ENCODE measurements around the gene PTPN4. TPM values are rescaled to one million over a fixed set of nuclear protein-coding genes. Genes with fewer than 3 reads are reported as not detected.

The PTPN4 gene
- total and polyA plus RNA-seq, 2 donors (not counting 1 experiment from before 2014, with no cell fraction given): 5.3 to 22.3 TPM

DNA sequence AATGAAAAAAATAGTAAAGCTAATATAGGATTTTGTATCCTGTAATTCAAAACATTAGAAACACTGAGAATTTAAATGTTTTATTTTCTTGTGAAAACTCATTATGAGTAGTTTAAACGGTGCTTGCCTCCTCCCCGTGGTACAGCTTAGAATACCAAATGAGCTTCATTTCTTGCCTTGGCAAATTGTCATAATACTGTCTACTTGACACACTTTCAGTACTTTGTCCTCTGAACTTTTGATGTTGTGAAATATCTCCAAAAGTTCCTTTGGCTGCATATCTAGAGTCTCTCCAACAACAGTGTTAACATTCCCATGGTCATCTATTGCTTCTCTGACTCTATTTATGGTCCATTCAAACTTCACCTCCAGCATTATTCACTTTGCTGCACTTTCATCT, 191.2 kb downstream of the PTPN4 start:
- H2AFZ ChIP-seq (ENCODE audit: low read length): no peak overlapping the region
- no peaks in the 10 kb centered on the region for H3K27me3 ChIP-seq (ENCODE audit: control insufficient read depth, insufficient read depth, low read length)
- H3K9ac ChIP-seq (ENCODE audit: insufficient read depth, low read length): no peak overlapping the region
- peak in 1 of 2 donors; percentile 79 for DNase-seq (ENCODE audit: low read depth in 2 of 2)
- H3K79me2 ChIP-seq (ENCODE audit: control insufficient read depth, insufficient read depth, low read length): no peaks in the 10 kb centered on the region
- no peaks in the 10 kb centered on the region for H3K4me1 ChIP-seq (ENCODE audit: control insufficient read depth, extremely low read depth, insufficient read depth, low read length)
- no peaks in the 10 kb centered on the region for H3K9me3 ChIP-seq (ENCODE audit: control insufficient read depth, insufficient read depth, low read depth, low read length)
- no peak for TF ChIP-seq EZH2 (IDR thresholded peaks at IDR 0.05; ENCODE audit: low read length, missing control alignments)
- TF ChIP-seq, protein P1, sequence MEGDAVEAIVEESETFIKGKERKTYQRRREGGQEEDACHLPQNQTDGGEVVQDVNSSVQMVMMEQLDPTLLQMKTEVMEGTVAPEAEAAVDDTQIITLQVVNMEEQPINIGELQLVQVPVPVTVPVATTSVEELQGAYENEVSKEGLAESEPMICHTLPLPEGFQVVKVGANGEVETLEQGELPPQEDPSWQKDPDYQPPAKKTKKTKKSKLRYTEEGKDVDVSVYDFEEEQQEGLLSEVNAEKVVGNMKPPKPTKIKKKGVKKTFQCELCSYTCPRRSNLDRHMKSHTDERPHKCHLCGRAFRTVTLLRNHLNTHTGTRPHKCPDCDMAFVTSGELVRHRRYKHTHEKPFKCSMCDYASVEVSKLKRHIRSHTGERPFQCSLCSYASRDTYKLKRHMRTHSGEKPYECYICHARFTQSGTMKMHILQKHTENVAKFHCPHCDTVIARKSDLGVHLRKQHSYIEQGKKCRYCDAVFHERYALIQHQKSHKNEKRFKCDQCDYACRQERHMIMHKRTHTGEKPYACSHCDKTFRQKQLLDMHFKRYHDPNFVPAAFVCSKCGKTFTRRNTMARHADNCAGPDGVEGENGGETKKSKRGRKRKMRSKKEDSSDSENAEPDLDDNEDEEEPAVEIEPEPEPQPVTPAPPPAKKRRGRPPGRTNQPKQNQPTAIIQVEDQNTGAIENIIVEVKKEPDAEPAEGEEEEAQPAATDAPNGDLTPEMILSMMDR (conservative IDR thresholded peaks at IDR 0.05 in 1 of 2, IDR thresholded peaks at IDR 0.05 in 1 of 2; ENCODE audit: low read depth in 1 of 2, low read length in 2 of 2): peak in 1 of 2 donors; percentile 17
- H3K27ac ChIP-seq (ENCODE audit: insufficient read depth, low read length): no peak overlapping the region
- no peaks in the 10 kb centered on the region for H4K20me1 ChIP-seq (ENCODE audit: control insufficient read depth, extremely low read depth, insufficient read depth, low read length)
- H3K4me3 ChIP-seq (replicated peaks in 1 of 4; ENCODE audit: control extremely low read depth in 1 of 4, insufficient read depth in 1 of 4, low read depth in 3 of 4, low read length in 4 of 4): no peak overlapping the region
- H3K4me2 ChIP-seq (ENCODE audit: extremely low read depth, insufficient read depth, low read length): no peak overlapping the region
- H3K36me3 ChIP-seq (ENCODE audit: control insufficient read depth, insufficient read depth, low read length): no peaks in the 10 kb centered on the region

DNA sequence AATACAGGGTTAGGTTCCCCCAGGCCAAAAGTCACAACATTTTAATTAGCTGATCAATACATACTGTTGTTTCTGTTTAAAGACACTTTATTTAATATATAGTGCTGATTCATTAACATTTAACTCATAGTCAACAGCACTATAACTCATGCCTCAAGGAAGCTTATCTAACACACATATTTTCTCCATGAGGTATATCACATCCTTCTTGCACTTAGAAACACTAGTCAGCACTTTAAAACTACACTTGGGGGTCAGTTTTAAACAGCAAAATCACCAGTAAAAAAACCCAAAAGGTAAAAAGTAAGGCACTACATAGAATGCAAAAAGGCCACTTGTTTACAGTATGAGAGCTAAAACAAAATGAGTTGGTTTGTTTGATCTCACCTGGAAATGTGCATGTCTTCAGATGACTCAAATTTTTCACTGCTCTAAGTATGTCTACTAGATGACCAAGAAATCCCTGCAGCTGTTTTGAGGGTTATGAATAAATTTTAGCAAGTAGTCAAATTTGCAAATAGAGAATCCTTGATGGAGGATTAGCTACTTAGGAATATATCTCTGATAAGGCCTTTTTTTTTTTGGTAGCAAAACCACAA, 199.0 kb downstream of the PTPN4 start:
- no peaks in the 10 kb centered on the region for H3K36me3 ChIP-seq (ENCODE audit: control insufficient read depth, insufficient read depth, low read length)
- H3K4me2 ChIP-seq (ENCODE audit: extremely low read depth, insufficient read depth, low read length): no peak overlapping the region
- no peak overlapping the region for H3K4me3 ChIP-seq (replicated peaks in 1 of 4; ENCODE audit: control extremely low read depth in 1 of 4, insufficient read depth in 1 of 4, low read depth in 3 of 4, low read length in 4 of 4)
- H2AFZ ChIP-seq (ENCODE audit: low read length): no peak overlapping the region
- no peaks in the 10 kb centered on the region for H4K20me1 ChIP-seq (ENCODE audit: control insufficient read depth, extremely low read depth, insufficient read depth, low read length)
- TF ChIP-seq, protein P1 (conservative IDR thresholded peaks at IDR 0.05 in 1 of 2, IDR thresholded peaks at IDR 0.05 in 1 of 2; ENCODE audit: low read depth in 1 of 2, low read length in 2 of 2): no peak
- TF ChIP-seq EZH2 (IDR thresholded peaks at IDR 0.05; ENCODE audit: low read length, missing control alignments): no peak
- peak; percentile 24 to 72 for DNase-seq (ENCODE audit: low read depth in 2 of 2)
- no peaks in the 10 kb centered on the region for H3K4me1 ChIP-seq (ENCODE audit: control insufficient read depth, extremely low read depth, insufficient read depth, low read length)
- H3K9ac ChIP-seq (ENCODE audit: insufficient read depth, low read length): no peak overlapping the region
- H3K79me2 ChIP-seq (ENCODE audit: control insufficient read depth, insufficient read depth, low read length): no peaks in the 10 kb centered on the region
- no peaks in the 10 kb centered on the region for H3K9me3 ChIP-seq (ENCODE audit: control insufficient read depth, insufficient read depth, low read depth, low read length)
- H3K27me3 ChIP-seq (ENCODE audit: control insufficient read depth, insufficient read depth, low read length): no peaks in the 10 kb centered on the region
- no peak overlapping the region for H3K27ac ChIP-seq (ENCODE audit: insufficient read depth, low read length)

DNA sequence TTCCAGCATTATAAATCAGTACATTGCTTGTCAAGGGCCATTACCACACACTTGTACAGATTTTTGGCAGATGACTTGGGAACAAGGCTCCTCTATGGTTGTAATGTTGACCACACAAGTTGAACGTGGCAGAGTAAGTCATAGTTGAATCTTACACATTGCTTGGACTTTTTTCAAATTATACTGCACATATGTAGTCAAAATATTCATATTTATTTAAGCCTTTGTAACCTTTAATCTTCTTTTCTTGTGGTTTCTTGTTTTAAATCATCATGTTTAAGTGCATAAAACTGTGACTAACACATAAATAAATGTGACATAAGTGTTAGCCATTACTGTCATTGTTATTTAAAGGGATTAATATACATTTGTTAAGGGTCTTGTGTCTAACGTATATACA, 201.1 kb downstream of the PTPN4 start:
- H3K27me3 ChIP-seq (ENCODE audit: control insufficient read depth, insufficient read depth, low read length): no peaks in the 10 kb centered on the region
- H4K20me1 ChIP-seq (ENCODE audit: control insufficient read depth, extremely low read depth, insufficient read depth, low read length): no peaks in the 10 kb centered on the region
- H3K4me1 ChIP-seq (ENCODE audit: control insufficient read depth, extremely low read depth, insufficient read depth, low read length): no peaks in the 10 kb centered on the region
- H3K9me3 ChIP-seq (ENCODE audit: control insufficient read depth, insufficient read depth, low read depth, low read length): no peaks in the 10 kb centered on the region
- H3K4me2 ChIP-seq (ENCODE audit: extremely low read depth, insufficient read depth, low read length): no peak overlapping the region
- no peak overlapping the region for H3K4me3 ChIP-seq (replicated peaks in 1 of 4; ENCODE audit: control extremely low read depth in 1 of 4, insufficient read depth in 1 of 4, low read depth in 3 of 4, low read length in 4 of 4)
- H3K79me2 ChIP-seq (ENCODE audit: control insufficient read depth, insufficient read depth, low read length): no peaks in the 10 kb centered on the region
- TF ChIP-seq, protein P1 (conservative IDR thresholded peaks at IDR 0.05 in 1 of 2, IDR thresholded peaks at IDR 0.05 in 1 of 2; ENCODE audit: low read depth in 1 of 2, low read length in 2 of 2): no peak
- no peak for TF ChIP-seq EZH2 (IDR thresholded peaks at IDR 0.05; ENCODE audit: low read length, missing control alignments)
- peak; percentile 84 to 96 for DNase-seq (ENCODE audit: low read depth in 2 of 2)
- no peak overlapping the region for H2AFZ ChIP-seq (ENCODE audit: low read length)
- H3K36me3 ChIP-seq (ENCODE audit: control insufficient read depth, insufficient read depth, low read length): no peaks in the 10 kb centered on the region
- no peak overlapping the region for H3K9ac ChIP-seq (ENCODE audit: insufficient read depth, low read length)
- no peak overlapping the region for H3K27ac ChIP-seq (ENCODE audit: insufficient read depth, low read length)
